H1 (cell line): ENCODE results near the gene BEST3. TPM values are rescaled to one million over a fixed set of nuclear protein-coding genes. Genes with fewer than 3 reads are reported as not detected.

ENCODE experiments used
- CTCF ChIA-PET: fragments of 300-600 bp; sonication (Branson Sonifier 250); formaldehyde crosslinking; loops from one replicate; lab custom pipeline; 2021; ENCODE audit not compliant: partially characterized antibody; lab: Charles Lee
- POLR2A ChIA-PET: fragments of 300-600 bp; sonication (Branson Sonifier 250); formaldehyde crosslinking; loops from one replicate; lab custom pipeline; 2021; ENCODE audit warnings: inconsistent platforms; ENCODE audit not compliant: partially characterized antibody; lab: Charles Lee
- DNase-seq, 2 experiments: peaks; one replicate each; pipeline versions ENCODE4 v3.0.0 to v3.0.0-alpha.2; 2010 to 2022; ENCODE audit warnings: low spot score in 2 of 2, low read depth in 1 of 2, mixed read lengths in 1 of 2
- FAIRE-seq: peaks from 2 replicates; lab custom pipeline; 2011; peaks lifted over from hg19 to GRCh38; lab: Jason Lieb, UNC
- H2AFZ ChIP-seq: 2 replicates; pipeline ENCODE4 v1.8.1; 2012; ENCODE audit warnings: low read length, inconsistent platforms
- H2AK5ac ChIP-seq: 2 replicates; pipeline ENCODE4 v1.6.1; 2013; ENCODE audit warnings: low read depth, low read length
- H2BK120ac ChIP-seq: replicated peaks from 2 replicates; pipeline ENCODE3; 2013; ENCODE audit warnings: low read depth, low read length, inconsistent platforms
- H2BK12ac ChIP-seq: 2 replicates; pipeline ENCODE4 v1.6.1; 2013; ENCODE audit warnings: low read depth, low read length
- H2BK15ac ChIP-seq: 2 replicates; pipeline ENCODE4 v1.6.1; 2013; ENCODE audit warnings: low read length
- H2BK20ac ChIP-seq: 2 replicates; pipeline ENCODE4 v1.6.1; 2013; ENCODE audit warnings: low read length
- H2BK5ac ChIP-seq: 2 replicates; pipeline ENCODE4 v1.6.1; 2013; ENCODE audit warnings: low read depth, low read length
- H3K14ac ChIP-seq: 2 replicates; pipeline ENCODE4 v1.6.1; 2013; ENCODE audit warnings: inconsistent platforms; ENCODE audit not compliant: insufficient read length
- H3K18ac ChIP-seq: 2 replicates; pipeline ENCODE4 v1.6.1; 2013; ENCODE audit warnings: low read length; ENCODE audit errors: extremely low read depth
- H3K23ac ChIP-seq: 2 replicates; pipeline ENCODE4 v1.6.1; 2013; ENCODE audit warnings: inconsistent platforms; ENCODE audit not compliant: insufficient read length
- H3K23me2 ChIP-seq: 2 replicates; pipeline ENCODE4 v1.6.1; 2013; ENCODE audit warnings: low read depth, low read length
- H3K27ac ChIP-seq: 2 replicates; pipeline ENCODE4 v1.6.1; 2011; ENCODE audit warnings: low read depth, low read length, inconsistent platforms
- H3K27me3 ChIP-seq, 4 experiments: replicated peaks in 1 of 4; 1 replicate in 1 of 4; 2 replicates in 3 of 4; pipeline versions ENCODE4 v1.6.1 to v1.8.1; 2011 to 2013; ENCODE audit warnings: low read length in 3 of 4, mild to moderate bottlenecking in 3 of 4, inconsistent platforms in 2 of 4, mixed read lengths in 2 of 4, moderate library complexity in 1 of 4; ENCODE audit not compliant: control insufficient read depth in 3 of 4, insufficient read depth in 3 of 4; ENCODE audit errors: extremely low read depth in 1 of 4
- H3K36me3 ChIP-seq, 4 experiments: 2 replicates each; pipeline versions ENCODE4 v1.6.1 to v1.8.1; 2011 to 2013; ENCODE audit warnings: mild to moderate bottlenecking in 4 of 4, low read length in 3 of 4, moderate library complexity in 2 of 4, control low read depth in 1 of 4, inconsistent platforms in 1 of 4; ENCODE audit not compliant: insufficient read depth in 4 of 4, control insufficient read depth in 2 of 4
- H3K4ac ChIP-seq: replicated peaks from 2 replicates; pipeline ENCODE3; 2013; ENCODE audit warnings: low read length, low read depth, mixed read lengths, inconsistent platforms; ENCODE audit not compliant: insufficient read length
- H3K4me1 ChIP-seq, 4 experiments: replicated peaks in 1 of 4; 1 replicate in 1 of 4; 2 replicates in 3 of 4; pipeline versions ENCODE4 v1.6.1 to v1.8.1; 2011 to 2013; ENCODE audit warnings: low read length in 3 of 4, inconsistent platforms in 2 of 4, mixed read lengths in 1 of 4; ENCODE audit not compliant: insufficient read depth in 4 of 4, control insufficient read depth in 3 of 4
- H3K4me2 ChIP-seq, 2 experiments: 2 replicates each; pipeline versions ENCODE4 v1.6.1 to v1.8.1; 2011 to 2013; ENCODE audit warnings: low read depth in 2 of 2, low read length in 2 of 2, control low read depth in 1 of 2, inconsistent platforms in 1 of 2, mild to moderate bottlenecking in 1 of 2; ENCODE audit not compliant: insufficient read depth in 1 of 2
- H3K4me3 ChIP-seq, 4 experiments: fragments of 200-600, 300-600 bp in 1 of 4; sonication (generic), shearing (Covaris generic), sonication (Bioruptor Twin) in 1 of 4; 2 replicates each; pipeline versions ENCODE4 v1.5.1 to v1.8.1; 2011 to 2016; ENCODE audit warnings: low read length in 4 of 4, low read depth in 3 of 4, control low read depth in 2 of 4, inconsistent platforms in 2 of 4, mild to moderate bottlenecking in 2 of 4, mixed read lengths in 1 of 4, moderate library complexity in 1 of 4; ENCODE audit not compliant: insufficient read depth in 2 of 4; ENCODE audit errors: extremely low read depth in 1 of 4
- H3K56ac ChIP-seq: replicated peaks from 2 replicates; pipeline ENCODE3; 2013; ENCODE audit warnings: low read depth, mild to moderate bottlenecking, mixed read lengths, low read length, inconsistent platforms; ENCODE audit not compliant: insufficient read length
- H3K79me1 ChIP-seq: 2 replicates; pipeline ENCODE4 v1.6.1; 2013; ENCODE audit warnings: low read depth, low read length, control low read depth
- H3K79me2 ChIP-seq, 2 experiments: 2 replicates each; pipeline versions ENCODE4 v1.6.1 to v1.8.1; 2012 to 2013; ENCODE audit warnings: low read length in 2 of 2, mild to moderate bottlenecking in 2 of 2, inconsistent platforms in 1 of 2; ENCODE audit not compliant: insufficient read depth in 2 of 2, control insufficient read depth in 1 of 2
- H3K9ac ChIP-seq, 4 experiments: replicated peaks in 1 of 4; 1 replicate in 1 of 4; 2 replicates in 3 of 4; pipeline versions ENCODE4 v1.6.1 to v1.8.1; 2011 to 2013; ENCODE audit warnings: low read depth in 3 of 4, low read length in 3 of 4, control low read depth in 2 of 4, mild to moderate bottlenecking in 2 of 4, moderate library complexity in 2 of 4, inconsistent platforms in 1 of 4; ENCODE audit errors: extremely low read depth in 1 of 4
- H3K9me3 ChIP-seq, 2 experiments: 2 replicates each; pipeline versions ENCODE4 v1.6.1 to v1.8.1; 2012 to 2013; ENCODE audit warnings: mild to moderate bottlenecking in 2 of 2, moderate library complexity in 2 of 2, control low read depth in 1 of 2, inconsistent platforms in 1 of 2, low read depth in 1 of 2, low read length in 1 of 2, mixed read lengths in 1 of 2; ENCODE audit not compliant: insufficient read depth in 2 of 2
- H4K20me1 ChIP-seq, 2 experiments: replicated peaks in 1 of 2; 2 replicates each; pipeline versions ENCODE3 to v1.8.1; 2011 to 2013; ENCODE audit warnings: inconsistent platforms in 2 of 2, low read length in 2 of 2, mild to moderate bottlenecking in 1 of 2; ENCODE audit not compliant: insufficient read depth in 2 of 2, control insufficient read depth in 1 of 2
- H4K5ac ChIP-seq: 2 replicates; pipeline ENCODE4 v1.6.1; 2013; ENCODE audit warnings: low read length, low read depth, mixed read lengths, inconsistent platforms; ENCODE audit not compliant: insufficient read length
- H4K8ac ChIP-seq: 2 replicates; pipeline ENCODE4 v1.8.0; 2013; ENCODE audit warnings: mild to moderate bottlenecking, moderate library complexity, low read length, inconsistent platforms; ENCODE audit not compliant: insufficient read depth; ENCODE audit errors: extremely low read depth
- H4K91ac ChIP-seq: replicated peaks from 2 replicates; pipeline ENCODE3; 2013; ENCODE audit warnings: low read length, mixed read lengths, inconsistent platforms; ENCODE audit not compliant: insufficient read length
- CHD7 ChIP-seq: fragments of 300-600 bp; sonication (generic); IDR thresholded peaks from 2 replicates; pipeline ENCODE4 v1.7.1; 2012; ENCODE audit warnings: low read length, moderate library complexity, mild to moderate bottlenecking, inconsistent platforms; ENCODE audit not compliant: insufficient replicate concordance
- WGBS, 2 experiments: shearing (Covaris generic) in 1 of 2; methylation state at CpG; one replicate each; pipeline versions ENCODE4 v1.1.6 to v1.1.7; 2013 to 2015; ENCODE audit warnings: low lambda C conversion rate in 2 of 2, mixed read lengths in 2 of 2, inconsistent platforms in 1 of 2, low coverage in 1 of 2, missing lambda C conversion rate in 1 of 2; ENCODE audit not compliant: insufficient replicate concordance in 2 of 2, insufficient coverage in 1 of 2, insufficient read length in 1 of 2; ENCODE audit errors: extremely low coverage in 1 of 2, missing lambda C conversion rate in 1 of 2; 5-methylcytosine and 5-hydroxymethylcytosine counted together
- polyA plus RNA-seq, 7 experiments: library from polyadenylated mRNA; depleted of rRNA in 3 of 7; stranded (reverse) in 5 of 7; unstranded in 2 of 7; fragments of >200 nt in 5 of 7; fragments of 200-250 nt in 2 of 7; gene quantifications; 1 replicate in 5 of 7; 2 replicates in 1 of 7; 4 replicates in 1 of 7; pipeline versions ENCODE4 v1.2.1 to v1.2.3, GENCODE V29; 2011 to 2013; ENCODE audit warnings: missing spikeins in 2 of 7, mixed read lengths in 2 of 7
- total RNA-seq: library from RNA; stranded (reverse); fragmentation: NEBNext Ultra II Directional; extraction: Animal tissue kit (Norgen Biotek cat#: 25700); gene quantifications from 2 replicates; pipeline ENCODE4 v1.2.1, GENCODE V29; 2021

BEST3 gene
- total and polyA plus RNA-seq, 2 of the 8 experiments (the other 6 are each of a cell fraction or from before 2014, with no cell fraction given), result 0.17 TPM; not detected in 1

GRCh38 chr12:69712826-69713225, 13.7 kb upstream of the BEST3 start:
- no peak overlapping the region for H2BK15ac ChIP-seq
- no peaks in the 10 kb centered on the region for H3K79me2 ChIP-seq
- no peak overlapping the region for H3K4me2 ChIP-seq
- no peaks in the 10 kb centered on the region for H4K20me1 ChIP-seq
- no peak overlapping the region for H3K18ac ChIP-seq
- no peak overlapping the region for H2BK5ac ChIP-seq
- ChIA-PET POLR2A (no interaction called here), CTCF (no interaction called here)
- FAIRE-seq (no peak), DNase-seq (no peak)
- no peaks in the 10 kb centered on the region for H3K4me1 ChIP-seq
- no peak overlapping the region for H3K4ac ChIP-seq
- no peak overlapping the region for H3K27ac ChIP-seq
- no peaks in the 10 kb centered on the region for H3K23me2 ChIP-seq
- no peaks in the 10 kb centered on the region for H3K79me1 ChIP-seq
- no peaks in the 10 kb centered on the region for H3K36me3 ChIP-seq
- H4K91ac ChIP-seq, result no peak overlapping the region
- H2AK5ac ChIP-seq, result no peak overlapping the region
- no peak overlapping the region for H3K9ac ChIP-seq
- H3K27me3 ChIP-seq, result no peaks in the 10 kb centered on the region
- no peak overlapping the region for H2AFZ ChIP-seq
- H2BK20ac ChIP-seq, result no peak overlapping the region
- H3K23ac ChIP-seq, result no peak overlapping the region
- 96% methylated on average over 2 of the region's 2 CpGs; no CpG with 5 or more reads in 1 of the 2 experiments for WGBS, 2 experiments
- H3K56ac ChIP-seq, result no peak overlapping the region
- no peak overlapping the region for H3K14ac ChIP-seq
- no peaks in the 10 kb centered on the region for H3K9me3 ChIP-seq
- H4K8ac ChIP-seq, result no peak overlapping the region
- H3K4me3 ChIP-seq, result no peak overlapping the region
- no peak overlapping the region for H4K5ac ChIP-seq
- no peak overlapping the region for H2BK120ac ChIP-seq
- no peak overlapping the region for H2BK12ac ChIP-seq
- TF ChIP-seq CHD7, result no peak
